GM18520 (cell line): ENCODE results near the gene FBH1.
A peak's percentile ranks its signal among the peaks of the same experiment; 100 is the strongest.
"Not testable (repeated sequence)": the region's sequence is repeated elsewhere in the genome, so short reads cannot be mapped to it uniquely, and the experiment has no call there.

Experiments used
- ATAC-seq: cut with Tn5 transposase; IDR thresholded peaks from one replicate; pipeline ENCODE4 v1.9.1; 2021; ENCODE audit not compliant: unreplicated experiment

The FBH1 gene

GRCh38 chr10:5902511-5903274 is 12.7 kb downstream of the FBH1 start:
- ATAC-seq = no peak

- ATAC-seq = no peak
Observed at GRCh38 chr10:5903563-5903962, 13.5 kb downstream of the FBH1 start.

DNA sequence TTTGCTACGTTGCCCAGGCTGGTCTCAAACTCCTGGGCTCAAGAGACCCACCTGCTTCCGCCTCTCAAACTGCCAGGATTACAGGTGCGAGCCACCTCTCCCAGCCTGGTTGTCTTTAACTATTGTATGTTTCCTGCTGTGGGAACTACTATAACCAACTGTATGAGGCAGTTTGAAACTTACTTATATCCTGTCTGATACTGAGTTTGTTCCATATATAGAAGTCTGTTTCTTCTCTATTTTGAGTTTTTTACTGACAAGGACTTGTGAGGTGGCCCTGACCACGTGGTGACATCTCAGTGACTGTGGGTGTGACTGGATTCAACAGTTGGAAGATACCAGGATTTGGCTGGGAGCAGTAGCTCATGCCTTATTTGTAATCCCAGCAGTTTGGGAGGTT is 14.2 kb downstream of the FBH1 start:
- ATAC-seq = peak; percentile 94

- ATAC-seq = no peak
Observed at GRCh38 chr10:5905854-5906507, 15.9 kb downstream of the FBH1 start.

- no peak for ATAC-seq
Observed at GRCh38 chr10:5906651-5907050, 16.6 kb downstream of the FBH1 start.

DNA sequence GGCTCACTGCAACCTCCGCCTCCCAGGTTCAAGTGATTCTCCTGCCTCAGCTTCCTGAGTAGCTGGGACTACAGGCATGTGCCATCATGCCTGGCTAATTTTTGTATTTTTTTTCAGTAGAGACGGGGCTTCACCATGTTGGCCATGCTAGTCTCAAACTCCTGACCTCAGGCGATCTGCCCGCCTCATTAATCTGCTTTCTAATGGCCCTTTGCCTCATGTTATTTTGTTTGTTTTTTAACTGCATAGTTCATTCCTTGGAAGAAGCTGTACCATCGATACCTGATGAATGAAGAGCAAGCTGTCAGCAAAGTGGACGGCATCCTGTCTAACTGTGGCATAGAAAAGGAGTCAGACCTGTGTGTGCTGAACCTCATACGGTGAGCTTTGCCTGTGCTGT is 18.6 kb downstream of the FBH1 start:
- ATAC-seq = not testable (repeated sequence)

- no peak for ATAC-seq
Observed at GRCh38 chr10:5910323-5911100, 20.5 kb downstream of the FBH1 start.

- ATAC-seq = no peak
Observed at GRCh38 chr10:5911670-5912069, 21.6 kb downstream of the FBH1 start.

- no peak for ATAC-seq
Observed at GRCh38 chr10:5913736-5914135, 23.7 kb downstream of the FBH1 start.

- ATAC-seq = no peak
Observed at GRCh38 chr10:5915451-5915850, 25.4 kb downstream of the FBH1 start.

GRCh38 chr10:5917305-5917704 is 27.3 kb downstream of the FBH1 start:
- no peak for ATAC-seq

DNA sequence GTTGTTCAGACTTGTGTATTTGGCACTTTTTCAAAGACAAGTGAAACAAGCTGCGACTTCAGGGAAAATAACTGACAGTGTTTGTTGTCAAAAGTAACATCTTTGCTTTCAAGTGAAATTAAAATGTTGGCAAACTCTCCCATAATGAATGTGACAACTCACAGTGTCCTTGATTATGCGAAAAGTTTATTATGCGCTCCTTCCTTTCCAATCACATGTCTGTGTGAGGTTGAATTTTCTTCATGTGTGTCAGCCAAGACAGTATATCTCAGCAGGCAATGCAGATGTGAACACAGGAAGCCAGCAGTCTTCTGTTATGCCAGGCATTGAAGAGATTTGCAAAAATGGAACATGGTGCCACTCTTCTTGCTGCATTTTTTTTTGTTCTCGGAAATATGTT is 28.7 kb downstream of the FBH1 start:
- ATAC-seq = no peak

DNA sequence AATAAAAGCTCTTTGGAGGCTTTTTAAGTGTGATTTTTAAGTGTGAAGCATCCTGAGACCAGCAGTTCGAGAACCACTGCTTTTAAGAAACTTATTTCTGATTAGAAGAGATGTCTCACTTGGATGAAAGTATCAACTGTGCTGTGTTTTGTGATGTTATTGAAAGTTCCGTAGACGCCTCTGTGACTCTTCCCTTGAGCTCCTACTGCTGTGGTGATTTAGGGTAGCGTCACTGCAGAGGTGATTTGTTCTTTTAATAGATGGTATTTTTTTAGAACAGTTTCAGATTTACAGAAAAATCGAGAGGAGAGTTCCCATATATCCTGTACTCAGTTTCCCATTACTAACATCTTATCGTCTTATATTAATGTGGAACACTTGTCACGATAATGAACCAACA is 29.5 kb downstream of the FBH1 start:
- ATAC-seq = no peak

DNA sequence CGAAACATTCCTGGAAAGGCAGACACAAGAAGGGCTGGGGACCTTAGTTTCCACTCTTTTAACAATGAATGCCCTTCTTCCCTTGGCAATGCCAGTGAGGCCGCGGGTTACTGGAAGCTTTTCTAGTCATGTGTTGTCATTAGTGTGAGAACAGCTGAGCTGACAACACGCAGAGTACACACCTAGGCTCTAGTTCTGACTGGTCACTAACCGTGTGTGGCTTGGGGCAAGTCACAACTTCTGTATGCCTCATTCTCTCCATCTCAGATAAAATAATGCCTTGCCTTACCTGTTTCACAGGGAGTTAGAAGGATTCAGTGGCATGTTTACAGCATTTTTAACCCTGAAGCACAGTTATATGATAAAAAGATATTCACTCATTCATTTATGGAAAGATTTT is 31.7 kb downstream of the FBH1 start:
- ATAC-seq = no peak

GRCh38 chr10:5924889-5925288 is 34.8 kb downstream of the FBH1 start:
- ATAC-seq = no peak

DNA sequence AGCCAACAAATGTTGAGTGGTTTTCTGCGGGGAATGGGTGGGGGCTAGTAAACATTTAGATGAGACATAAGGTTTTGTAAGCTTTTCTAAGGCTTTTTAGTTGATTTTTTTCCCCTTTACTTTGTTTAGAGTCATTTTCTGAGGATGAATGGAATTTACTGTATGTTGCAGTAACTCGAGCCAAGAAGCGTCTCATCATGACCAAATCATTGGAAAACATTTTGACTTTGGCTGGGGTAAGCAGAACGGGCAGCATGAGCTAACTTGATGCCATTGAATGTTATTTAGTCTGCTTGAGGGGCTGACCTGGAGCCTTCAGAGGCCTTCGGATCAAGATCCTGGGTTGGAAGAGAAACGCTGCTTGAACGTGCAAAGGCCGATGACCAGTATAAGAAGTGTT is 37.3 kb downstream of the FBH1 start:
- no peak for ATAC-seq

DNA sequence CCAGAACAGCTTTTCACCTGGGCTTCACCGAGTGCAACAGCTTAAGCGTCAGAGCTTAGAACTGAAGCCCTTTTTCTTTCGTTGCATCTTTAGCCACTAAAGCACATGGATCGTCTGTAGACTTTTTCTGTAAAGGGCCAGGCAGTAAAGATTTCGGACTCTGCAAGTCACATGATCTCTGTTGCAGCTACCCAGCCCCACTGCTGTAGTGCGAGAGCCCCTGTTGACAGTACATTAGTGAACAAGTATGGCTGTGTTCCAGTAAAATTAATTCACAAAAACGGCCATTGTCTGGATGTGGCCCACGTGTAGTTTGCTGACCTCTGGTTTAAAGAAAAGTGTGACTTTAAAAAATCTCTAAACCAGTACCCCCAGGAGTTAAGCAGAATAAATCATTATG is 39.4 kb downstream of the FBH1 start:
- ATAC-seq = no peak

- ATAC-seq = no peak
Observed at GRCh38 chr10:5930272-5930671, 40.2 kb downstream of the FBH1 start.

GRCh38 chr10:5932345-5932744 is 42.3 kb downstream of the FBH1 start:
- no peak for ATAC-seq

GRCh38 chr10:5933909-5934546 is 44.0 kb downstream of the FBH1 start:
- ATAC-seq = no peak

GRCh38 chr10:5935628-5936027 is 45.6 kb downstream of the FBH1 start:
- no peak for ATAC-seq

DNA sequence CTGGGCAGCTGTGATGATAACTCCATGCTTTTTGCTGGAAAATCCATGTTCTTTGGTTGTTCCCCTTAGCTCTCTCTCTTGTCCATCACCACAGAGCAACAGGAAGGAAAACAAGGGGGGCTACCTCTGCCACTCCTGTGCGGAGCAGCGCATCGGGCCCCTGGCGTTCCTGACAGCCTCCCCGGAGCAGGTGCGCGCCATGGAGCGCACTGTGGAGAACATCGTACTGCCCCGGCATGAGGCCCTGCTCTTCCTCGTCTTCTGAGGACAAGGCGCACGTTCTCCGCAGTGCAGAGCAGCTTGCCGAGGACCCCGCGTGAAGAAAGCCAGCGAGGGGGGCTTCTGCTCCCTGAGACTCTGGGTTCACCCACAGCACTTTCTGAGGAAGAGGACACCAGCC is 47.0 kb downstream of the FBH1 start:
- ATAC-seq = no peak
